Glomerular endothelial cell (primary cell): ENCODE data around the gene DHX29. TPM values are rescaled to one million over a fixed set of nuclear protein-coding genes. Genes with fewer than 3 reads are reported as not detected.
A peak's percentile ranks its signal among the peaks of the same experiment; 100 is the strongest.
"Not testable (repeated sequence)": the region's sequence is repeated elsewhere in the genome, so short reads cannot be mapped to it uniquely, and the experiment has no call there.

Source experiments
- DNase-seq: peaks from one replicate; pipeline ENCODE4 v3.0.0-alpha.2; 2011; ENCODE audit warnings: low read depth, low spot score; ENCODE audit errors: extremely low read depth
- total RNA-seq: library from RNA; depleted of rRNA; stranded (reverse); fragments of >200 nt; gene quantifications from 2 replicates; pipeline ENCODE4 v1.2.3, GENCODE V29; 2015

DHX29 gene
- total RNA-seq, 1 donor from 2014 or later: 23.2 TPM

- not testable (repeated sequence) for DNase-seq
Measured at GRCh38 chr5:55318237-55318636, 10.7 kb upstream of the DHX29 start.

- no peak for DNase-seq
Measured at GRCh38 chr5:55316837-55317236, 9.3 kb upstream of the DHX29 start.

GRCh38 chr5:55316289-55316688 is 8.8 kb upstream of the DHX29 start:
- DNase-seq: no peak

- DNase-seq: no peak
Measured at GRCh38 chr5:55313870-55314617, 6.5 kb upstream of the DHX29 start.

- DNase-seq: no peak
Measured at GRCh38 chr5:55308254-55308836, 851 bp upstream of the DHX29 start.

GRCh38 chr5:55306641-55307382 is 682 bp downstream of the DHX29 start:
- DNase-seq: no peak

GRCh38 chr5:55305345-55305744 is 2.1 kb downstream of the DHX29 start:
- no peak for DNase-seq

- DNase-seq: no peak
Measured at GRCh38 chr5:55304584-55304983, 2.9 kb downstream of the DHX29 start.

GRCh38 chr5:55303238-55303690 is 4.2 kb downstream of the DHX29 start:
- peak; percentile 60 for DNase-seq

- no peak for DNase-seq
Measured at GRCh38 chr5:55300890-55301289, 6.6 kb downstream of the DHX29 start.

GRCh38 chr5:55294935-55295334 is 12.6 kb downstream of the DHX29 start:
- no peak for DNase-seq

- DNase-seq: no peak
Measured at GRCh38 chr5:55290991-55291390, 16.5 kb downstream of the DHX29 start.

GRCh38 chr5:55289808-55290207 is 17.7 kb downstream of the DHX29 start:
- DNase-seq: no peak

- DNase-seq: no peak
Measured at GRCh38 chr5:55286411-55286933, 21.0 kb downstream of the DHX29 start.

GRCh38 chr5:55278778-55279177 is 28.7 kb downstream of the DHX29 start:
- no peak for DNase-seq

GRCh38 chr5:55276771-55277170 is 30.7 kb downstream of the DHX29 start:
- DNase-seq: no peak

GRCh38 chr5:55258339-55258738 is 49.2 kb downstream of the DHX29 start:
- no peak for DNase-seq

GRCh38 chr5:55254802-55255201 is 52.7 kb downstream of the DHX29 start:
- DNase-seq: no peak

- DNase-seq: no peak
Measured at GRCh38 chr5:55250064-55250463, 57.4 kb downstream of the DHX29 start.

- no peak for DNase-seq
Measured at GRCh38 chr5:55241746-55242145, 65.7 kb downstream of the DHX29 start.

- no peak for DNase-seq
Measured at GRCh38 chr5:55236800-55237199, 70.7 kb downstream of the DHX29 start.
